GM15510 (cell line): ENCODE results near the gene PLA2G4E.

Experiments
- POLR2A ChIP-seq: IDR thresholded peaks from 3 replicates; pipeline ENCODE4 v1.6.1; 2011; ENCODE audit warnings: borderline replicate concordance; ENCODE audit not compliant: insufficient read length; ENCODE audit errors: extremely low read depth

Gene PLA2G4E

GRCh38 chr15:41982133-41982930 lies 38.5 kb downstream of the PLA2G4E start:
- TF ChIP-seq POLR2A = no peak

- no peak for TF ChIP-seq POLR2A
Measured at GRCh38 chr15:41981371-41982132, 39.3 kb downstream of the PLA2G4E start.

GRCh38 chr15:41980654-41981323 lies 40.1 kb downstream of the PLA2G4E start:
- TF ChIP-seq POLR2A = no peak

DNA sequence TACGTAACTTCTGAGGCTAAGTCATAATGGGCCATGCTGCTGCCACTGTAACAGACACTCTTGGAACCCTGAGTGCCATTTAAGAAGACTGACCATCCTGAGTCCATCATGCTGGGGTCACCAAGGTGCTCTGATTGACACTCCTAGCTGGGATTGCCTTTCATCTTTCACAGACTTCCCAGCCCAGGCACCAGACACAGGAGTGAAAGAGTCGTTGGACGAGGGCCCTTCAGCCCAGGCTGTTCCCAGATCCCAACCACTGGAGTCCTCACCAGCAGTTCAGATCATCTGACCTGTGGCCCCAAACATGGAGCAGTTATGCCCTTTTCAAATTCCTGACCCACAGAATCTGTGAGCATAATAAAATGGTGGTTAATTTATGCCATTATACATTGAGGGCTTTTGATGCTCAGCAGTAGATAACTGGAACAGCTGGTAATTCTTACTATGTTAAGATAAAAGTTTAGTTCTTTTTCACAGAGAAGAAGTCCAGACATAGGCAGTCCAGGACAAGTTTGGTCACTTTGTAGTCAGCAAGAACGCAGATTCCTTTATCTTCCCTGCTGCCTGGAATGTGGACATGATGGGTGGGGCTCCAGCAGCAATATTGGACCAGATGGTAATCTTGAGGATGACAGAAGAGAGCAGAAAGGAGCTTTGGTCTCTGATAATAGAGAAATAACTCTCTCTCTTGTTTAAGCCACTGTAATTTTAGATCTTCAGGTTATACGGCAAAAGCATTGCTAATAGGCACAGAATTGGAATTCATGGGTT lies 41.2 kb downstream of the PLA2G4E start:
- TF ChIP-seq POLR2A = no peak

- TF ChIP-seq POLR2A = no peak
Measured at GRCh38 chr15:41978534-41978933, 42.3 kb downstream of the PLA2G4E start.

DNA sequence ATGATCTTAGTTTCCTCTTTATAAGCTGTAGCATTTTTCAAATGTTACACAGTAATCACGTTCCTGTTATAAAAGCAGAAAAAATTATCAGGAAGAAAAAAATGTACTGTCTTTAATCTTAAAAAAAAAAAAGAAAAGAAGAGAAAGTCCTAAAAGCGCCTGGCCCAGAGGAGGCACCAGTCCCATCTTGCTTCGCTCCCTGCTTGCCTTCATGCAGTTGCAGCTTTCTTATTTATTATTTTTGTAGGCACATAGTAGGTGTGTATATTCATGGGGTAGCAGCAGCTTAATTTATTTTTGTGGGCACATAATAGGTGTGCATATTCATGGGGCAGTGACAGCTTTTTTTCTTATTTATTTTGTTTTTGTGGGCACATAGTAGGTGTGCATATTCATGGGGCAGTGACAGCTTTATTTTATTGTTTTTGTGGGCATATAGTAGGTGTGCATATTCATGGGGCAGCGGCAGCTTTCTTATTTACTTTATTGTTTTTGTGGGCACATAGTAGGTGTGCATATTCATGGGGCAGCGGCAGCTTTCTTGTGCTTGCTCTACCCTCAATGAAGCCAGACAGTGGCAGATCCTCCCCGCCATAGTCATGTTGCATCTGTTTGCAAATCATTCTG lies 43.0 kb downstream of the PLA2G4E start:
- no peak for TF ChIP-seq POLR2A

- TF ChIP-seq POLR2A = no peak
Measured at GRCh38 chr15:41975669-41976068, 45.2 kb downstream of the PLA2G4E start.

- no peak for TF ChIP-seq POLR2A
Measured at GRCh38 chr15:41974041-41974440, 46.8 kb downstream of the PLA2G4E start.

- TF ChIP-seq POLR2A = peak; percentile 97
Measured at GRCh38 chr15:41972253-41973242, 48.3 kb downstream of the PLA2G4E start, which contains the start of gene EHD4. EHD4 (minus strand) TSS chr15:41972557; CDS start chr15:41972494, 63 bp downstream.

- no peak for TF ChIP-seq POLR2A
Measured at GRCh38 chr15:41971895-41972252, 49.0 kb downstream of the PLA2G4E start.

DNA sequence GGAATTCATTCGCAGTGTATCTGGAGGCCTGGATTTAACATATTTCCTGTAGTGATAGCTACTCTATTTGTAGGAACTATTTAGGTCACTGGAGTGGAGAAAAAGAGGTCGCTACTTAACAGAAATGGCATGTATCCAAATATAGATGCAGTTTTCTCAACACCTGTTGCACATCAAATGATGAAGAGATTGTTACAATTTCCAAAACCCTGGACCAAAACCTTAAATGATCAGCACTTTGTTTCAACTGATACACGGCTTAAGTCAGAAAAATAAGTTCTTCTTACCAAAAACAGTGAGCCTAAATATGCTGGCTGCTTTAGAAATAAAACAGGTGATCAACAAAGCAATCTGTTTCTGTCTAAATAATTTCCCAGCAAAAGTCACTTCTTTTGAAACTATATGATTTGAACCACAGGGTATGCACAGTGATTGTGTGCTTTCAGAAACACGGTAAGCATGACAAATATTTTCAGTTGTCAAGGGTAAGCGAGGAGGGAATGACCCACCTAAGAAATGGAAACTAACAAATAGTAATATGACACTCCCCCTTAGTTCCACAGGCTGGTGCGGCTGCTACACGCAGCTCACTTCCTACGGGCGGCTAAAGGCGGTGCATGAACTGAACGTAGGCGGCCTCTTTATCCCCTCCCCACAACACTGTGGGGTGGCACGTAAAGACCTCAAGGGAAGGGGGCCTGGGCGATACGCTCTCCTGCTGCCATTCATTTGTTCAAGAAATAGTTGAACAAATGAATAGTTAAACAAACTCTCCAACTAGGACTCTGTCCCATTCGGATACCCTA lies 49.5 kb downstream of the PLA2G4E start:
- peak; percentile 71 for TF ChIP-seq POLR2A

GRCh38 chr15:41970456-41970855 lies 50.4 kb downstream of the PLA2G4E start:
- no peak for TF ChIP-seq POLR2A
